H9 (cell line): ENCODE data around the gene ANK3. TPM values are rescaled to one million over a fixed set of nuclear protein-coding genes. Genes with fewer than 3 reads are reported as not detected.

Source experiments
- DNase-seq: peaks from one replicate; pipeline ENCODE4 v3.0.0-alpha.2; 2017
- H2AFZ ChIP-seq: one replicate; pipeline ENCODE4 v1.6.1; 2013; ENCODE audit warnings: mild to moderate bottlenecking, low read length, control low read depth, moderate library complexity
- H2AK5ac ChIP-seq: 2 replicates; pipeline ENCODE4 v1.6.1; 2013; ENCODE audit warnings: low read length, control low read depth, mixed read lengths; ENCODE audit not compliant: insufficient read length
- H2BK120ac ChIP-seq: one replicate; pipeline ENCODE4 v1.6.1; 2013; ENCODE audit warnings: low read depth, mild to moderate bottlenecking, low read length, control low read depth, inconsistent platforms; ENCODE audit not compliant: poor library complexity, severe bottlenecking
- H2BK12ac ChIP-seq: 2 replicates; pipeline ENCODE4 v1.6.1; 2013; ENCODE audit warnings: low read length, control low read depth, mixed read lengths, low read depth; ENCODE audit not compliant: insufficient read length
- H2BK15ac ChIP-seq: 2 replicates; pipeline ENCODE4 v1.6.1; 2013; ENCODE audit warnings: low read depth, low read length, control low read depth
- H2BK20ac ChIP-seq: one replicate; pipeline ENCODE4 v1.6.1; 2013; ENCODE audit warnings: low read depth, mild to moderate bottlenecking, low read length, control low read depth, inconsistent platforms; ENCODE audit not compliant: poor library complexity, severe bottlenecking
- H2BK5ac ChIP-seq: 2 replicates; pipeline ENCODE4 v1.6.1; 2013; ENCODE audit warnings: low read length, control low read depth, mixed read lengths; ENCODE audit not compliant: insufficient read length
- H3K14ac ChIP-seq: 2 replicates; pipeline ENCODE4 v1.6.1; 2013; ENCODE audit warnings: low read length, control low read depth; ENCODE audit not compliant: insufficient read depth
- H3K18ac ChIP-seq: 2 replicates; pipeline ENCODE4 v1.6.1; 2013; ENCODE audit warnings: low read depth, mild to moderate bottlenecking, mixed read lengths, low read length, control low read depth; ENCODE audit not compliant: insufficient read length
- H3K23ac ChIP-seq: 2 replicates; pipeline ENCODE4 v1.6.1; 2013; ENCODE audit warnings: low read length, control low read depth, mixed read lengths, low read depth; ENCODE audit not compliant: insufficient read length
- H3K23me2 ChIP-seq: 2 replicates; pipeline ENCODE4 v1.6.1; 2013; ENCODE audit warnings: low read depth, mild to moderate bottlenecking, mixed read lengths, low read length, control low read depth; ENCODE audit not compliant: insufficient read length, poor library complexity, severe bottlenecking
- H3K27ac ChIP-seq: 2 replicates; pipeline ENCODE4 v1.5.1; 2013; ENCODE audit warnings: low read length, control low read depth, mixed read lengths, low read depth; ENCODE audit not compliant: insufficient read length
- H3K27me3 ChIP-seq: 2 replicates; pipeline ENCODE4 v1.6.1; 2013; ENCODE audit warnings: low read length, control low read depth, inconsistent platforms; ENCODE audit not compliant: insufficient read depth
- H3K4ac ChIP-seq: 2 replicates; pipeline ENCODE4 v1.6.1; 2013; ENCODE audit warnings: low read depth, mild to moderate bottlenecking, control low read depth, inconsistent platforms, low read length, moderate library complexity
- H3K4me1 ChIP-seq: 2 replicates; pipeline ENCODE4 v1.6.1; 2013; ENCODE audit warnings: low read length, control low read depth, inconsistent platforms; ENCODE audit not compliant: insufficient read depth
- H3K4me2 ChIP-seq: 2 replicates; pipeline ENCODE4 v1.6.1; 2013; ENCODE audit warnings: low read length, control low read depth, mixed read lengths; ENCODE audit not compliant: insufficient read length, insufficient read depth
- H3K56ac ChIP-seq: 2 replicates; pipeline ENCODE4 v1.6.1; 2013; ENCODE audit warnings: low read depth, mild to moderate bottlenecking, mixed read lengths, low read length, control low read depth; ENCODE audit not compliant: insufficient read length
- H3K79me1 ChIP-seq: 2 replicates; pipeline ENCODE4 v1.6.1; 2013; ENCODE audit warnings: low read depth, mild to moderate bottlenecking, moderate library complexity, low read length, control low read depth, inconsistent platforms; ENCODE audit not compliant: insufficient read depth, poor library complexity, severe bottlenecking
- H3K79me2 ChIP-seq: 2 replicates; pipeline ENCODE4 v1.6.1; 2013; ENCODE audit warnings: low read length, control low read depth, inconsistent platforms; ENCODE audit not compliant: insufficient read depth
- H3K9ac ChIP-seq: 2 replicates; pipeline ENCODE4 v1.6.1; 2013; ENCODE audit warnings: low read length, control low read depth, mixed read lengths; ENCODE audit not compliant: insufficient read length; ENCODE audit errors: extremely low read depth
- H3K9me3 ChIP-seq: one replicate; pipeline ENCODE4 v1.6.1; 2013; ENCODE audit warnings: low read depth, low read length, inconsistent platforms; ENCODE audit not compliant: control insufficient read depth
- H3T11ph ChIP-seq: one replicate; pipeline ENCODE4 v1.6.1; 2013; ENCODE audit warnings: mild to moderate bottlenecking, low read length, control low read depth, inconsistent platforms
- H4K20me1 ChIP-seq: one replicate; pipeline ENCODE4 v1.6.1; 2013; ENCODE audit not compliant: control insufficient read depth, insufficient read length, insufficient read depth
- H4K5ac ChIP-seq: 2 replicates; pipeline ENCODE4 v1.6.1; 2013; ENCODE audit warnings: low read depth, mild to moderate bottlenecking, mixed read lengths, low read length, control low read depth; ENCODE audit not compliant: insufficient read length
- H4K8ac ChIP-seq: replicated peaks from 2 replicates; pipeline ENCODE4 v1.6.1; 2013; ENCODE audit warnings: low read length, control low read depth, mixed read lengths, low read depth; ENCODE audit not compliant: insufficient read length
- H4K91ac ChIP-seq: 2 replicates; pipeline ENCODE4 v1.6.1; 2013; ENCODE audit warnings: low read depth, mild to moderate bottlenecking, moderate library complexity, mixed read lengths, low read length, control low read depth; ENCODE audit not compliant: insufficient read length
- H3K27ac Mint-ChIP-seq, 3 experiments: 2 replicates in 2 of 3; 3 replicates in 1 of 3; pipeline ENCODE4 v1.8.0; 2020 to 2021; ENCODE audit warnings: mixed read lengths in 3 of 3, mild to moderate bottlenecking in 1 of 3, moderate library complexity in 1 of 3
- H3K27me3 Mint-ChIP-seq: 2 replicates; pipeline ENCODE4 v1.8.0; 2021; ENCODE audit warnings: low read depth, mild to moderate bottlenecking, moderate library complexity, mixed read lengths
- H3K36me3 Mint-ChIP-seq, 3 experiments: 2 replicates in 2 of 3; 3 replicates in 1 of 3; pipeline ENCODE4 v1.8.0; 2020 to 2021; ENCODE audit warnings: low read depth in 3 of 3, mixed read lengths in 3 of 3; ENCODE audit not compliant: insufficient read depth in 1 of 3
- H3K4me1 Mint-ChIP-seq, 2 experiments: 2 replicates each; pipeline ENCODE4 v1.8.0; 2020; ENCODE audit warnings: mixed read lengths in 2 of 2
- H3K4me3 Mint-ChIP-seq, 2 experiments: 2 replicates in 1 of 2; 3 replicates in 1 of 2; pipeline ENCODE4 v1.8.0; 2020 to 2021; ENCODE audit warnings: mild to moderate bottlenecking in 2 of 2, mixed read lengths in 2 of 2, moderate library complexity in 1 of 2
- H3K9me3 Mint-ChIP-seq, 2 experiments: 2 replicates in 1 of 2; 3 replicates in 1 of 2; pipeline ENCODE4 v1.8.0; 2020; ENCODE audit warnings: mild to moderate bottlenecking in 2 of 2, mixed read lengths in 2 of 2, moderate library complexity in 1 of 2
- WGBS: extraction: QIAGEN DNeasy Blood & Tissue Kit; methylation state at CpG from one replicate; pipeline ENCODE4 v1.1.7; 2013; ENCODE audit warnings: missing lambda C conversion rate, low lambda C conversion rate, mixed read lengths; ENCODE audit not compliant: insufficient read length; ENCODE audit errors: extremely low coverage; 5-methylcytosine and 5-hydroxymethylcytosine counted together
- total RNA-seq: library from RNA; stranded (reverse); gene quantifications from 2 replicates; pipeline ENCODE4 v1.2.1, GENCODE V29; 2021
- TF ChIP-seq, protein P1 (sequence below): fragments of 200-600 bp; sonication (generic); conservative IDR thresholded peaks from 3 replicates; pipeline ENCODE4 v1.8.0; 2021; ENCODE audit warnings: antibody characterized with exemption, mild to moderate bottlenecking

Gene ANK3
- total RNA-seq, 1 experiment from 2014 or later = 59.6 TPM

- Histone ChIP-seq H4K20me1 (no peaks in the 10 kb centered on the region), H2AK5ac (no peak overlapping the region), H3K27me3 (no peaks in the 10 kb centered on the region), H3K23me2 (no peaks in the 10 kb centered on the region), H2BK15ac (no peak overlapping the region), H3K23ac (no peak overlapping the region), H2BK20ac (no peak overlapping the region), H3K4ac (no peak overlapping the region), H3K27ac (no peak overlapping the region), H3K9ac (no peak overlapping the region), H3K4me1 (no peaks in the 10 kb centered on the region), H2BK5ac (no peak overlapping the region), H2BK12ac (no peak overlapping the region), H3T11ph (no peak overlapping the region), H4K91ac (no peak overlapping the region), H4K8ac (no peak overlapping the region), H3K9me3 (no peaks in the 10 kb centered on the region), H3K4me2 (no peak overlapping the region), H4K5ac (no peak overlapping the region), H2AFZ (no peak overlapping the region), H3K14ac (no peak overlapping the region), H3K79me1 (no peaks in the 10 kb centered on the region), H3K18ac (no peak overlapping the region), H3K79me2 (no peaks in the 10 kb centered on the region), H3K56ac (no peak overlapping the region), H2BK120ac (no peak overlapping the region)
- Mint-ChIP-seq H3K9me3 (no peaks in the 10 kb centered on the region), H3K4me3 (no peak overlapping the region), H3K4me1 (peaks cover 10 to 26% of the 10 kb centered on the region in 2 experiments; a peak in 3 of 4 replicates), H3K36me3 (peaks cover 0 to 4% (median 0%) of the 10 kb centered on the region in 3 experiments; a peak in 2 of 7 replicates), H3K27me3 (no peaks in the 10 kb centered on the region), H3K27ac (no peak overlapping the region)
- no peak for DNase-seq
- WGBS = no CpG with 5 or more reads among the region's 3 CpGs
- TF ChIP-seq, protein P1, sequence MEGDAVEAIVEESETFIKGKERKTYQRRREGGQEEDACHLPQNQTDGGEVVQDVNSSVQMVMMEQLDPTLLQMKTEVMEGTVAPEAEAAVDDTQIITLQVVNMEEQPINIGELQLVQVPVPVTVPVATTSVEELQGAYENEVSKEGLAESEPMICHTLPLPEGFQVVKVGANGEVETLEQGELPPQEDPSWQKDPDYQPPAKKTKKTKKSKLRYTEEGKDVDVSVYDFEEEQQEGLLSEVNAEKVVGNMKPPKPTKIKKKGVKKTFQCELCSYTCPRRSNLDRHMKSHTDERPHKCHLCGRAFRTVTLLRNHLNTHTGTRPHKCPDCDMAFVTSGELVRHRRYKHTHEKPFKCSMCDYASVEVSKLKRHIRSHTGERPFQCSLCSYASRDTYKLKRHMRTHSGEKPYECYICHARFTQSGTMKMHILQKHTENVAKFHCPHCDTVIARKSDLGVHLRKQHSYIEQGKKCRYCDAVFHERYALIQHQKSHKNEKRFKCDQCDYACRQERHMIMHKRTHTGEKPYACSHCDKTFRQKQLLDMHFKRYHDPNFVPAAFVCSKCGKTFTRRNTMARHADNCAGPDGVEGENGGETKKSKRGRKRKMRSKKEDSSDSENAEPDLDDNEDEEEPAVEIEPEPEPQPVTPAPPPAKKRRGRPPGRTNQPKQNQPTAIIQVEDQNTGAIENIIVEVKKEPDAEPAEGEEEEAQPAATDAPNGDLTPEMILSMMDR = no peak
Observed at GRCh38 chr10:60040014-60040662, 349.5 kb downstream of the ANK3 start.
